K562 (cell line): ENCODE data around the gene UBE2L6. TPM values are rescaled to one million over a fixed set of nuclear protein-coding genes. Genes with fewer than 3 reads are reported as not detected.

Source experiments
- BCOR ChIP-seq: fragments of 450-650 bp; IDR thresholded peaks from 2 replicates; pipeline ENCODE4 v1.6.1; 2016
- CBX1 ChIP-seq: sonication (generic); IDR thresholded peaks from 2 replicates; pipeline ENCODE4 v1.6.1; 2016; ENCODE audit warnings: antibody characterized with exemption, low read depth, mild to moderate bottlenecking
- E2F3 ChIP-seq: fragments of 250-450 bp; sonication (Bioruptor Pico); IDR thresholded peaks from 2 replicates; pipeline ENCODE4 v1.4.0; 2020; ENCODE audit warnings: mild to moderate bottlenecking
- GABPB2 ChIP-seq: fragments of 250-450 bp; sonication (Bioruptor Pico); conservative IDR thresholded peaks from 2 replicates; pipeline ENCODE4 v1.5.1; 2021; ENCODE audit warnings: mild to moderate bottlenecking
- HNRNPLL ChIP-seq: fragments of 200-400 bp; formaldehyde crosslinking; IDR thresholded peaks from 2 replicates; pipeline ENCODE4 v1.6.1; 2017; ENCODE audit warnings: low read length, low read depth, mild to moderate bottlenecking; ENCODE audit not compliant: poor library complexity, severe bottlenecking
- HNRNPUL1 ChIP-seq: fragments of 200-400 bp; formaldehyde crosslinking; IDR thresholded peaks from 2 replicates; pipeline ENCODE4 v1.6.1; 2017; ENCODE audit warnings: low read length
- KAT7 ChIP-seq: sonication (generic); formaldehyde crosslinking; IDR thresholded peaks from 2 replicates; pipeline ENCODE4 v1.8.0; 2022; ENCODE audit warnings: missing genetic modification reagents, mild to moderate bottlenecking, borderline replicate concordance
- KDM1A ChIP-seq, 2 experiments: fragments of 450-650 bp; IDR thresholded peaks; 2 replicates each; pipeline ENCODE4 v1.6.1; 2016; ENCODE audit warnings: mild to moderate bottlenecking in 2 of 2
- NFIC ChIP-seq: fragments of 450-650 bp; IDR thresholded peaks from 2 replicates; pipeline ENCODE4 v1.6.1; 2017; ENCODE audit warnings: mild to moderate bottlenecking, inconsistent platforms
- TCFL5 ChIP-seq: fragments of 250-450 bp; sonication (Bioruptor Pico); conservative IDR thresholded peaks from 2 replicates; pipeline ENCODE4 v1.6.1; 2021; ENCODE audit warnings: mild to moderate bottlenecking, moderate library complexity, matching md5 sums
- ZNF696 ChIP-seq: fragments of 250-450 bp; sonication (Bioruptor Pico); conservative IDR thresholded peaks from 2 replicates; pipeline ENCODE4 v1.4.0; 2020; ENCODE audit warnings: mild to moderate bottlenecking, moderate library complexity
- polyA plus RNA-seq, 8 experiments: library from polyadenylated mRNA; depleted of rRNA in 4 of 8; stranded (reverse) in 5 of 8; unstranded in 3 of 8; fragments of >200 nt; fragmentation: Nextera tagmentation in 2 of 8; fragmentation: Illumina TruSeq in 1 of 8; extraction: Ambion mirVana in 2 of 8; extraction: Trizol in 1 of 8; gene quantifications; 2 replicates each; pipeline versions ENCODE4 v1.2.1 to v1.2.3, GENCODE V29; 2011 to 2014; ENCODE audit warnings: inconsistent platforms in 1 of 8, missing spikeins in 1 of 8
- total RNA-seq, 7 experiments: library from RNA; depleted of rRNA in 6 of 7; stranded (reverse); fragments of >200 nt in 6 of 7; fragmentation: Illumina TruSeq in 2 of 7; extraction: Trizol in 2 of 7; gene quantifications; 2 replicates each; pipeline versions ENCODE4 v1.2.1 to v1.2.3, GENCODE V29; 2011 to 2021; ENCODE audit warnings: low replicate concordance in 1 of 7
- TF ChIP-seq, protein P1 (sequence below): sonication (generic); formaldehyde crosslinking; IDR thresholded peaks from 2 replicates; pipeline ENCODE4 v1.8.0; 2022; ENCODE audit warnings: mild to moderate bottlenecking, low read depth, missing genetic modification reagents
- TF ChIP-seq, protein P2 (sequence below): fragments of 200-600 bp; sonication (generic); IDR thresholded peaks from one replicate; pipeline ENCODE4 v1.6.1; 2012; ENCODE audit warnings: mild to moderate bottlenecking, low read depth, low read length, inconsistent platforms

UBE2L6 gene
- total and polyA plus RNA-seq, 9 of the 15 experiments (the other 6 are each of a cell fraction or from before 2014, with no cell fraction given): 5.9 to 24.9 (median 9.7) TPM

DNA sequence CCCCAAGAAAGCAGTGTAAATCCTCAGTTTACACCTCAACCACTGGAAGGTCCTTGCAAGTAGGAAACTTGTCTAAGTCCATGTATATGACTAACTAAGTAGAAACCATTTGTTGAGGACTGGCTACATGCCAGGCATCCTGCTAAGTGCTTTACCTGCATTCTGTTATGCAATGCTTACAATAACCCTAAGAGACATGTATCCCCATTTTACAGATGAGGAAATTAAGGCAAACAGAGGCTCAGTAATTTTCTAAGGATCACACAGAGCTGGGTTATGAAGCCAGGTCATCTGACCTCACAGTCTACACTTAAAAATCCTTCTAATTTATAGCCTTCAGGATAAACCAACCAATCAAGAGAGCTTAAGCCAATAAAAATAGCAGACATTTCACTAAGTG lies 38.5 kb downstream of the UBE2L6 start (continued):
- TF ChIP-seq BCOR (peak; percentile 66), NFIC (peak; percentile 55), KDM1A (IDR thresholded peaks at IDR 0.05) (peak; percentile 29 to 46; a peak in 1 of 4 replicates), CBX1 (no peak), TCFL5 (CRISPR knock-in tag) (no peak), HNRNPLL (no peak), HNRNPUL1 (no peak), KAT7 (no peak), GABPB2 (no peak), ZNF696 (no peak), E2F3 (CRISPR knock-in tag) (no peak)
- TF ChIP-seq, protein P1, sequence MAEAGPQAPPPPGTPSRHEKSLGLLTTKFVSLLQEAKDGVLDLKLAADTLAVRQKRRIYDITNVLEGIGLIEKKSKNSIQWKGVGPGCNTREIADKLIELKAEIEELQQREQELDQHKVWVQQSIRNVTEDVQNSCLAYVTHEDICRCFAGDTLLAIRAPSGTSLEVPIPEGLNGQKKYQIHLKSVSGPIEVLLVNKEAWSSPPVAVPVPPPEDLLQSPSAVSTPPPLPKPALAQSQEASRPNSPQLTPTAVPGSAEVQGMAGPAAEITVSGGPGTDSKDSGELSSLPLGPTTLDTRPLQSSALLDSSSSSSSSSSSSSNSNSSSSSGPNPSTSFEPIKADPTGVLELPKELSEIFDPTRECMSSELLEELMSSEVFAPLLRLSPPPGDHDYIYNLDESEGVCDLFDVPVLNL (CRISPR knock-in tag): no peak
- TF ChIP-seq, protein P2, sequence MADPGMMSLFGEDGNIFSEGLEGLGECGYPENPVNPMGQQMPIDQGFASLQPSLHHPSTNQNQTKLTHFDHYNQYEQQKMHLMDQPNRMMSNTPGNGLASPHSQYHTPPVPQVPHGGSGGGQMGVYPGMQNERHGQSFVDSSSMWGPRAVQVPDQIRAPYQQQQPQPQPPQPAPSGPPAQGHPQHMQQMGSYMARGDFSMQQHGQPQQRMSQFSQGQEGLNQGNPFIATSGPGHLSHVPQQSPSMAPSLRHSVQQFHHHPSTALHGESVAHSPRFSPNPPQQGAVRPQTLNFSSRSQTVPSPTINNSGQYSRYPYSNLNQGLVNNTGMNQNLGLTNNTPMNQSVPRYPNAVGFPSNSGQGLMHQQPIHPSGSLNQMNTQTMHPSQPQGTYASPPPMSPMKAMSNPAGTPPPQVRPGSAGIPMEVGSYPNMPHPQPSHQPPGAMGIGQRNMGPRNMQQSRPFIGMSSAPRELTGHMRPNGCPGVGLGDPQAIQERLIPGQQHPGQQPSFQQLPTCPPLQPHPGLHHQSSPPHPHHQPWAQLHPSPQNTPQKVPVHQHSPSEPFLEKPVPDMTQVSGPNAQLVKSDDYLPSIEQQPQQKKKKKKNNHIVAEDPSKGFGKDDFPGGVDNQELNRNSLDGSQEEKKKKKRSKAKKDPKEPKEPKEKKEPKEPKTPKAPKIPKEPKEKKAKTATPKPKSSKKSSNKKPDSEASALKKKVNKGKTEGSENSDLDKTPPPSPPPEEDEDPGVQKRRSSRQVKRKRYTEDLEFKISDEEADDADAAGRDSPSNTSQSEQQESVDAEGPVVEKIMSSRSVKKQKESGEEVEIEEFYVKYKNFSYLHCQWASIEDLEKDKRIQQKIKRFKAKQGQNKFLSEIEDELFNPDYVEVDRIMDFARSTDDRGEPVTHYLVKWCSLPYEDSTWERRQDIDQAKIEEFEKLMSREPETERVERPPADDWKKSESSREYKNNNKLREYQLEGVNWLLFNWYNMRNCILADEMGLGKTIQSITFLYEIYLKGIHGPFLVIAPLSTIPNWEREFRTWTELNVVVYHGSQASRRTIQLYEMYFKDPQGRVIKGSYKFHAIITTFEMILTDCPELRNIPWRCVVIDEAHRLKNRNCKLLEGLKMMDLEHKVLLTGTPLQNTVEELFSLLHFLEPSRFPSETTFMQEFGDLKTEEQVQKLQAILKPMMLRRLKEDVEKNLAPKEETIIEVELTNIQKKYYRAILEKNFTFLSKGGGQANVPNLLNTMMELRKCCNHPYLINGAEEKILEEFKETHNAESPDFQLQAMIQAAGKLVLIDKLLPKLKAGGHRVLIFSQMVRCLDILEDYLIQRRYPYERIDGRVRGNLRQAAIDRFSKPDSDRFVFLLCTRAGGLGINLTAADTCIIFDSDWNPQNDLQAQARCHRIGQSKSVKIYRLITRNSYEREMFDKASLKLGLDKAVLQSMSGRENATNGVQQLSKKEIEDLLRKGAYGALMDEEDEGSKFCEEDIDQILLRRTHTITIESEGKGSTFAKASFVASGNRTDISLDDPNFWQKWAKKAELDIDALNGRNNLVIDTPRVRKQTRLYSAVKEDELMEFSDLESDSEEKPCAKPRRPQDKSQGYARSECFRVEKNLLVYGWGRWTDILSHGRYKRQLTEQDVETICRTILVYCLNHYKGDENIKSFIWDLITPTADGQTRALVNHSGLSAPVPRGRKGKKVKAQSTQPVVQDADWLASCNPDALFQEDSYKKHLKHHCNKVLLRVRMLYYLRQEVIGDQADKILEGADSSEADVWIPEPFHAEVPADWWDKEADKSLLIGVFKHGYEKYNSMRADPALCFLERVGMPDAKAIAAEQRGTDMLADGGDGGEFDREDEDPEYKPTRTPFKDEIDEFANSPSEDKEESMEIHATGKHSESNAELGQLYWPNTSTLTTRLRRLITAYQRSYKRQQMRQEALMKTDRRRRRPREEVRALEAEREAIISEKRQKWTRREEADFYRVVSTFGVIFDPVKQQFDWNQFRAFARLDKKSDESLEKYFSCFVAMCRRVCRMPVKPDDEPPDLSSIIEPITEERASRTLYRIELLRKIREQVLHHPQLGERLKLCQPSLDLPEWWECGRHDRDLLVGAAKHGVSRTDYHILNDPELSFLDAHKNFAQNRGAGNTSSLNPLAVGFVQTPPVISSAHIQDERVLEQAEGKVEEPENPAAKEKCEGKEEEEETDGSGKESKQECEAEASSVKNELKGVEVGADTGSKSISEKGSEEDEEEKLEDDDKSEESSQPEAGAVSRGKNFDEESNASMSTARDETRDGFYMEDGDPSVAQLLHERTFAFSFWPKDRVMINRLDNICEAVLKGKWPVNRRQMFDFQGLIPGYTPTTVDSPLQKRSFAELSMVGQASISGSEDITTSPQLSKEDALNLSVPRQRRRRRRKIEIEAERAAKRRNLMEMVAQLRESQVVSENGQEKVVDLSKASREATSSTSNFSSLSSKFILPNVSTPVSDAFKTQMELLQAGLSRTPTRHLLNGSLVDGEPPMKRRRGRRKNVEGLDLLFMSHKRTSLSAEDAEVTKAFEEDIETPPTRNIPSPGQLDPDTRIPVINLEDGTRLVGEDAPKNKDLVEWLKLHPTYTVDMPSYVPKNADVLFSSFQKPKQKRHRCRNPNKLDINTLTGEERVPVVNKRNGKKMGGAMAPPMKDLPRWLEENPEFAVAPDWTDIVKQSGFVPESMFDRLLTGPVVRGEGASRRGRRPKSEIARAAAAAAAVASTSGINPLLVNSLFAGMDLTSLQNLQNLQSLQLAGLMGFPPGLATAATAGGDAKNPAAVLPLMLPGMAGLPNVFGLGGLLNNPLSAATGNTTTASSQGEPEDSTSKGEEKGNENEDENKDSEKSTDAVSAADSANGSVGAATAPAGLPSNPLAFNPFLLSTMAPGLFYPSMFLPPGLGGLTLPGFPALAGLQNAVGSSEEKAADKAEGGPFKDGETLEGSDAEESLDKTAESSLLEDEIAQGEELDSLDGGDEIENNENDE: no peak
